NCI-H226 (cell line): ENCODE results near the gene SDK2.
A peak's percentile ranks its signal among the peaks of the same experiment; 100 is the strongest.
"Not testable (repeated sequence)": the region's sequence is repeated elsewhere in the genome, so short reads cannot be mapped to it uniquely, and the experiment has no call there.

Experiments used
- DNase-seq: peaks from one replicate; pipeline ENCODE4 v3.0.0-alpha.2; 2015

SDK2 gene

GRCh38 chr17:73309727-73310596 is 334.3 kb downstream of the SDK2 start:
- DNase-seq, result peak; percentile 18

DNA sequence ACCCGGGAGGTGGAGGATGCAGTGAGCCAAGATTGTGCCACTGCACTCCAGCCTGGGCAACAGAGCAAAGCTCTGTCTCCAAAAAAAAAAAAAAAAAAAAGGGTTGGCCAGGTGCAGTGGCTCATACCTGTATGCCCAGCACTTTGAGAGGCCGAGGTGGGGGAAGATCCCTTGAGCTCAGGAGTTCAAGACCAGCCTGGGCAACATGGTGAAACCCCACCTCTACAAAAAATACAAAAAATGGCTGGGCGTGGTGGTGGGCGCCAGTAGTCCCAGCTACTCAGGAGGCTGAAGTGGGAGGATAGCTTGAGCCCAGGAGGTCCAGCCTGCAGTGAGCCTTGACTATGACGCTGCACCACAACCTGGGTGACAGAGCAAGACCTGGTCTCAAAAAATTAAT is 335.3 kb downstream of the SDK2 start:
- DNase-seq, result not testable (repeated sequence)

- DNase-seq, result peak; percentile 92
These were observed 336.0 kb downstream of the SDK2 start for GRCh38 chr17:73308017-73308823.

- DNase-seq, result peak; percentile 54
These were observed 337.1 kb downstream of the SDK2 start for GRCh38 chr17:73307130-73307529.

GRCh38 chr17:73305845-73306836 is 338.1 kb downstream of the SDK2 start:
- DNase-seq, result no peak

GRCh38 chr17:73304971-73305812 is 339.1 kb downstream of the SDK2 start:
- peak; percentile 90 for DNase-seq

- DNase-seq, result peak; percentile 62
These were observed 339.8 kb downstream of the SDK2 start for GRCh38 chr17:73304438-73304837.

DNA sequence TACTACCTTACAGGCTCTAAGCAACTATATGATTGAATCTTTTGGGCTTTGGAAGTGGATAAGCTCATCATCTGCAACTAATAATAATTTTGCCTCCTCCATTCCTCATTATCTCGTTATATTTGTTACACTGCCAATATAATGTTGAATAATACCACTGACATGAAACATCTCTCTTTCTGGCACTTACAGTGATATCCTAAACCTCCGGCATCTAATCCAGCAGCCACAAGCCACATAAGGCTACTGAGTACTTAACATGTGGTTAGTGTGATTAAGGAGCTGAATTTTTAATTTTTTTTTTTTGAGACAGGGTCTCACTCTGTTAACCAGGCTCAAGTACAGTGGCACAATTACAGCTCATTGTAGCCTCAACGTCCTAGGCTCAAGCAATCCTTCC is 342.1 kb downstream of the SDK2 start:
- DNase-seq, result no peak

- DNase-seq, result no peak
These were observed 342.9 kb downstream of the SDK2 start for GRCh38 chr17:73301369-73301768.

DNA sequence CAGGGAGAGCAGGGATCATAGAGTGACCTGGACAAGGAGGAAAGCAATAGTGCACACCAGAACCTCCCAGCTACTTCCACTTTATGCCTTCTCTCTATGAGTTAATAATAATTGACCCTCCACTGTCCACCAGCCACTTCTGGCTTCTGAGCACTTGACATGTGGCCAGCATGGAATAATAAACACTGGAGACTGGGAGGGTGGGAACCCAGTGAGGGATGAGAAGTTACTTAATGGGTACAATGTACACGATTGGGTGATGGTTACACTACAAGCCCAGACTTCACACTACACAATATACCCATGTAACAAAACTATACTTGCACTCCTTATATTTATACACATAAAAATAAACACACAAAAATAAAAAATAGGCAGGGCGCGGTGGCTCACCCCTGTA is 343.9 kb downstream of the SDK2 start:
- no peak for DNase-seq

GRCh38 chr17:73297934-73298861 is 346.0 kb downstream of the SDK2 start:
- DNase-seq, result no peak

DNA sequence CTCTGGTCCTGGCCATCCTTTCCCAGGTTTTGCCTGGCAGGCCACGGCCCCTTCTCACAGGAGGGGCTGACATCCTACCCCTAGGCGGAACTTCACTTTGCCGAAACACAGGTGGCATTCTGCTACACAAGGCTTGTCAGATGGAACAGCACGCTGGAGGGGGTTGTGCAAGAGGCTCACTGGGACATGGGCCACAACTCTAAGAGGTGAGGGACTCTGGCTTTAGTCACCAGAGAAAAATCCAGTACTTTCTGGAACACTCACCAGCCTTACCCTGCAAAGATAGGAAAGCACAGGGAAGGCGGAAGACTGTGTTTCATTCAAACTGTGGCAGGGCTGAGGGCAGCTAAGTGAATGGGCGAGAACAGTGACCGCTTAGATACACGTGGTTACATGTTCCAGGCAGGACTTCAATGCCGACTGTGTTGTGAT is 350.7 kb downstream of the SDK2 start:
- DNase-seq, result no peak

- DNase-seq, result no peak
These were observed 351.2 kb downstream of the SDK2 start for GRCh38 chr17:73293031-73293430.

GRCh38 chr17:73292031-73292531 is 352.2 kb downstream of the SDK2 start:
- DNase-seq, result no peak

GRCh38 chr17:73291260-73291801 is 352.9 kb downstream of the SDK2 start:
- DNase-seq, result peak; percentile 86

DNA sequence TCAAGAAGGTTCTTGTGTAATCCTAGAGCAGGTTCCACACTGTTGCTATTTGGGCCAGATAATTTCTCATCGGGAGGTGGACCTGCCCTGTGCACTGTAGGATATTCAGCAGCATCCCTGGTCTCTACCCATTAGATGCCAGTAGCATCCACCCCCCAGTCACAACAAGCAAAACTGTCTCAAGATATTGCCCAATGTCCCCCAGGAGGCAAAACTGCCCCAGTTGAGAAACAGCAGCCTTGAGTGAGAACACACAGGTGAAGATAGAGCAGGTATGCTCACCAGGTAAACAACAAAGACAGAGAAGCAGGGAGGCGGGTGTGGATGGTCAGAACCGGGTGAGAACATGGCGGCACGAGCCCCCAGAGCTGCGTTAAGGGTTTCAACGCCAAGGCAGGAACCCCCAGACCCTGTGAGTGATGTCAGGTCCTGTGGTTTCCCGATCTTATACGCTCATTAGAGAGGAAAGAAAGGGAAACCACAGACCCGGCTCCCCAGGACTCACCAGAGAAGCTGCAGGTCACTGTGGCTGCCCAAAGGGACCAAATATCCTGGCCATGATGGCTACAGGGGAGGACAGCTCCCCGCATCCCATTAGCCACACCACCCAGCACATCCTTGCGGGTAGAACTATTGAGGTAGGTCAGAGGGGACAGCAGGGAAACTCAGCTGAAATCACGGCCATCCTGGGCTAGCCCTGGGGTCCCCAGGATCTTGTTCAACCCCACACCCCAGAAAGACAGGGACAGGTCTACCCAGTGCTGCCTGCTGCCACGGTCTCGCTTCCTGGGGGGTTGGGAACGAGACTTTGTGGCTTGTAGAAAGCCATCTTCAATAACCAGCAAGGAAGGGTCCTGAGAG is 353.6 kb downstream of the SDK2 start:
- DNase-seq, result no peak

GRCh38 chr17:73289549-73290254 is 354.5 kb downstream of the SDK2 start:
- no peak for DNase-seq
